ENCODE data around the gene SUMF2. TPM values are rescaled to one million over a fixed set of nuclear protein-coding genes. Genes with fewer than 3 reads are reported as not detected.
"Not testable (repeated sequence)": the region's sequence is repeated elsewhere in the genome, so short reads cannot be mapped to it uniquely, and the experiment has no call there.

The SUMF2 gene
- total RNA-seq, 1 experiment from 2014 or later: 128 TPM

DNA sequence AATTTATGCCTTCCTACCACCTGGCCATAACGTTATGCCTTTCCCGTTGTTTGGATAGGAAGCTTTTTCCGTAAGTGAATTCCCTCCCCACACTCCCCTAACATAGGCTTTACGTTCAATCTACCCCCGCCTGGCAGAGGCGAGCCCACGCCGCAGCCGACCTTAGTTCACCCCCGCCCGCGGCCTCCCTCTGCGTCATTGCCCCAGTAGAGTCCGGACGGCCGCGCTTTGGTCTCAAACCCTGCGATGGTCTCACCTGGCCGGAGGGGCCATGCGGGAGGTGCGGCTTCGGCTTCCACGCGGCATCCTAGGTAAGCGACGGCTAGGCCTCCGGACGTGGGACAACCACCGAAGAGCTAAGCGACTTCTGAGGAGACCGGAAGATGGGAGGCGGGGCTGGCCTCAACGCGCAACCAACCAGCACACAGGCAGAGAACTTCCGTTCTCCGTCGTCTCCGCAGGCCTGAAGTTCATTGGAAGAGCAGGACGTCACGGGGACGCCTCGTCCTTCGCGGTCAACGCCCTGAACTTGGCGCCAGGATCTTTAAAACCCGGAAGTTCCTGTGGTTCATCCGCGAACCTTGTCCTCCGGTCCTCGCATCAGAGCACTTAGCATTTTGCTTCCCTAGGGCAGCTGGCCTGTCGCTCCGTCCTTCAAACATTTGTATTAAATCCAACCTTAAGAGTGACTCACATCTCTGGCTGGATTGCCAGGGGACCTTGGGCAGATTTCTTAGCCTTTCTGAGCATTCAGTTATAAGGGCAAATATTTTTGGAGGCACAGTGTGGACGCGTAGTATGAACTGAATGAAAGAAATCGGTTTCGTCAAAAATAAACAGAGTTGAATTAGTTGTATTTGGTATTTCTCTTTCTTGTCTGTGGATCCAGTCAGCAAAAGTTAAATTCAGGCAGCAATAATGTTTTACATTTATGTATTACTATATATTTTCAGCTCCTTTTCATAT, 42.3 kb downstream of the SUMF2 start, which contains the start of gene CHCHD2:
CHCHD2 (minus strand) TSS at position 369 of the 966 bp plus-strand sequence; CDS start at position 306, 63 bp downstream.
- peak; percentile 99 for DNase-seq (ENCODE audit: low read depth)

GRCh38 chr7:56107954-56108258, 43.8 kb downstream of the SUMF2 start:
- DNase-seq (ENCODE audit: low read depth): no peak

GRCh38 chr7:56110611-56111010, 46.5 kb downstream of the SUMF2 start:
- DNase-seq (ENCODE audit: low read depth): no peak

- not testable (repeated sequence) for DNase-seq (ENCODE audit: low read depth)
These were observed 48.2 kb downstream of the SUMF2 start for GRCh38 chr7:56112244-56112643.

DNA sequence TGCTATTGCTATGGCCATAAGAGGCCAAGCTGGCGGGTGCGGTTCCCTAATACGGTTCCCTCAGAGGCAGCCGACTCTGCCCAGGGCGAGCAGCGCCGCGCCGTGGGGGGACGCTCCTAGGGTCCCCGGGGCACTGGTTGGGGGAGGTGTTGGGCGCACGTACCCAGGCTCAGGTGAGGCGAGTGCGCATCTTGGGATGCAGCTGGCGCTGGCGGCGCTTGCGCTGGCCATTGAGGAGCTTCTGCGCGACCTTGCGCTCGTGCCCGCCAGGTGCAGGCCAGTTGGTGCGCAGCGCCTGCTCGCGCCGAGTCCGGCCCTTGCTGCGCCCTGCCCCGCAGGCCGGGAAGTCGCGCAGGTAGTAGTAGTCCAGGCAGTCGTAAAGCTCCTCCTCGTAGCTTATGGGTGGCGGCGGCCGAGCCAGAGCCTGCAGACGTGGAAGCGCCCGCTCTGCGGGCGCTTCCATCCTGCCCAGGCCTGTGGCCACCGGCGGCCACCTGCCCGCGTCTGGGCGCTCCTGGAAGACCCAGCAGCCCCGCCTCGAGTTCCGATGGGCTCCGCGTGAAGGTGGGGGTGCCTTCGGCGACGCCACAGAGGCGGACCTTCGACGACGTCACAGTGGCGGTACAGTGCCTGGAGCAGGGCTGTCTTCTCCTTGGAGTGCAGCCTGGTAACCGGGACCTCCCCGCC, 51.9 kb downstream of the SUMF2 start, which contains the start of gene NUPR2:
NUPR2 (minus strand) TSS at position 566 of the 687 bp plus-strand sequence; CDS start at position 463, 103 bp downstream.
- DNase-seq (ENCODE audit: low read depth): no peak

DNA sequence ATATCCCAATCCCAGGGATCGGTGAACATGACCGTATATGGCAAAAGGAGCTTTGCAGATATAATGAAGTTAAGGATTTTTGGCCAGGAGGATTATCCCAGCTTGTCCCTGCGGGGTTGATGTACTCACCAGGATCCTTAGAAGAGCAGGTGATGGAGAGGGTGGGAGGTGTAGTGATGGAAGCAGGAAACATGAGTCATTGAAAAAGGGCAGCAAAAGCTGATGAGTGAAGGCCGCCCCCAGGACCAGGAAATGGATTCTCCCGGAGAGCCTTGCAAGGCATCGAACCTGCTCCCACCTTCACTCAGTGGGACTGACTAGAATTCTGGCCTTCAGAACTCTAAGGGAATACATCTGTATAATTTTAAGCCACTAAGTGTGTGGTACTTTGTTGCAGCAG, 57.4 kb downstream of the SUMF2 start:
- DNase-seq (ENCODE audit: low read depth): no peak

- DNase-seq (ENCODE audit: low read depth): no peak
These were observed 60.9 kb downstream of the SUMF2 start for GRCh38 chr7:56124981-56125380.

DNA sequence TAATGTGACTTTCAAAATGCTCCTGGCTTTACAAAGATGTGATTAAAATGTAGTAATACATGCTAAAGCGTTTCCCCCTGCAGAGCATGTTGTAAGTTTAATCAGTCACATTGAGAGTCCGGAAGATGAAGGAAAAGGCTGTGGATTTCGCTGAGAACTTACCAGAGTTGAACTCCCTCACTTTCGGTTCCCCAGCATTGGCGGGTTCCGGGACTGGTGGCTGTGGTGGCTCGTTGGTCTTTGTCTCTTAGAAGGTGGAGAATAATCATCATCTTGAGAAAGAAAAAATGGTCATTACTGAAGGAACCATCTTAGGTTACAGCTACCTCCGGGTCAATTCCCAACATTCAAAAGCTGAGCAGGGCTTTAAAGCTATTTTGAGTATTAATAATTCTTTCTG, 61.7 kb downstream of the SUMF2 start:
- DNase-seq (ENCODE audit: low read depth): peak; percentile 11

GRCh38 chr7:56127241-56127975, 63.3 kb downstream of the SUMF2 start:
- no peak for DNase-seq (ENCODE audit: low read depth)

Other genes with a start within 250 kb of the SUMF2 start
- not detected in 2 replicates for gene SEPTIN14, start 201.5 kb upstream of the SUMF2 start, total RNA-seq (2014; rRNA removed; shearing (Covaris generic))
- gene ZNF713, start 176.8 kb upstream of the SUMF2 start, total RNA-seq (2014; rRNA removed; shearing (Covaris generic)): 0.84 and 2.8 TPM in 2 replicates
- 15.9 and 20.3 TPM in 2 replicates for gene MRPS17, start 112.4 kb upstream of the SUMF2 start, total RNA-seq (2014; rRNA removed; shearing (Covaris generic))
- gene NIPSNAP2, start 99.7 kb upstream of the SUMF2 start, total RNA-seq (2014; rRNA removed; shearing (Covaris generic)): 56.7 and 65.8 TPM in 2 replicates
- 47.8 and 50.8 TPM in 2 replicates for gene PSPH, start 12.8 kb upstream of the SUMF2 start, total RNA-seq (2014; rRNA removed; shearing (Covaris generic))
- gene CCT6A, start 12.5 kb upstream of the SUMF2 start, total RNA-seq (2014; rRNA removed; shearing (Covaris generic)): 273 and 299 TPM in 2 replicates
- gene PHKG1, start 28.7 kb downstream of the SUMF2 start, total RNA-seq (2014; rRNA removed; shearing (Covaris generic)): 0.12 TPM in 1 of 2 replicates, not detected in the other
- gene CHCHD2, start 42.2 kb downstream of the SUMF2 start, total RNA-seq (2014; rRNA removed; shearing (Covaris generic)): 669 and 764 TPM in 2 replicates
- not detected in 2 replicates for gene NUPR2, start 52.1 kb downstream of the SUMF2 start, total RNA-seq (2014; rRNA removed; shearing (Covaris generic))